Body of pancreas (tissue), 4 donors: ENCODE data around the gene ULK1. TPM values are rescaled to one million over a fixed set of nuclear protein-coding genes. Genes with fewer than 3 reads are reported as not detected.

Source experiments
- ATAC-seq: fragments of 150-250 bp; one replicate; pipeline ENCODE4 v1.9.1; 2016
- DNase-seq, 4 donors: peaks; one replicate each; pipeline ENCODE4 v3.0.0-alpha.2; 2019
- H3K27ac ChIP-seq, 4 donors: fragments of 200-600 bp; sonication (generic); 1 replicate in 3 of 4; 2 replicates in 1 of 4; pipeline versions ENCODE4 v1.5.1 to v1.6.1; 2016 to 2019; ENCODE audit warnings: mild to moderate bottlenecking in 1 of 4, mixed read lengths in 1 of 4, moderate library complexity in 1 of 4
- H3K27me3 ChIP-seq, 2 donors: fragments of 200-600 bp; sonication (generic); one replicate each; pipeline ENCODE4 v1.6.0; 2016; ENCODE audit warnings: mild to moderate bottlenecking in 1 of 2
- H3K36me3 ChIP-seq, 2 donors: fragments of 200-600 bp; sonication (generic); replicated peaks in 1 of 2; 2 replicates each; pipeline ENCODE4 v1.5.1; 2016; ENCODE audit warnings: low read depth in 2 of 2; ENCODE audit not compliant: insufficient read depth in 1 of 2
- H3K4me1 ChIP-seq: fragments of 200-600 bp; sonication (generic); one replicate; pipeline ENCODE4 v1.6.0; 2016
- H3K4me3 ChIP-seq, 2 donors: fragments of 200-600 bp; sonication (generic); 1 replicate in 1 of 2; 2 replicates in 1 of 2; pipeline ENCODE4 v1.5.1; 2016 to 2019
- H3K9me3 ChIP-seq, 3 donors: fragments of 200-600 bp; sonication (generic); 1 replicate in 2 of 3; 2 replicates in 1 of 3; pipeline ENCODE4 v1.5.1; 2016
- POLR2A ChIP-seq, 3 donors: fragments of 450-650 bp; IDR thresholded peaks; one replicate each; pipeline ENCODE4 v1.6.1; 2016; ENCODE audit warnings: antibody characterized with exemption in 3 of 3, mild to moderate bottlenecking in 2 of 3
- WGBS, 2 donors: methylation state at CpG; one replicate each; pipeline ENCODE4 v1.1.5; 2017; 5-methylcytosine and 5-hydroxymethylcytosine counted together
- intact Hi-C: fragments of 100-400 bp; cut with DNase I; formaldehyde crosslinking; loops from one replicate; pipeline ENCODE4 v1.15.1; 2023
- total RNA-seq, 2 donors: library from RNA; depleted of rRNA; stranded (reverse); fragments of >200 nt; gene quantifications; one replicate each; pipeline ENCODE4 v1.1.0, GENCODE V29; 2016
- TF ChIP-seq, protein P1 (sequence below), 7 experiments: fragments of 450-650 bp in 4 of 7; fragments of 200-600 bp in 3 of 7; sonication (generic) in 3 of 7; IDR thresholded peaks; one replicate each; pipeline ENCODE4 v1.5.1; 2016 to 2019; ENCODE audit warnings: antibody characterized with exemption in 7 of 7

ULK1 gene
- total RNA-seq, 2 donors from 2014 or later: 29.1 to 59.3 TPM

DNA sequence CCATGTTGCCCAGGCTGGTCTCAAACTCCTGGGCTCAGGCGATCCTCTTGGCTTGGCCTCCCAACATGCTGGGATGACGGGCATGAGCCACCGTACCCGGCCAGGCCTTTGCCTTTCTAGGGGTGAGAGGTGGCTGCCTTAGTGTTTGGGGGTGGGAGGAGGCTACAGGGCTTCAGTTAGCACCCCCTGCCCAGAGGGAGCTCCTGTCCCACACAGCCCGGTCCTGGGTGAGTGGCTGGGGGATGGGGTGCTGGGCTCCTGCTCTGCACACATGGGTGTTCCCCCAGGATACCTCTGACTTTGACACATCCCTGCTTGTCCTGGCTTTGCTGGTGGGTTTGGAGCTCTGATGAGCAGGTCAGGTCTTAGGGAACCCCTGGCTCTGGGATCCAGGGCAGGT, 9.9 kb downstream of the ULK1 start:
- ATAC-seq: no peak
- TF ChIP-seq POLR2A (IDR thresholded peaks at IDR 0.05): no peak
- TF ChIP-seq, protein P1, sequence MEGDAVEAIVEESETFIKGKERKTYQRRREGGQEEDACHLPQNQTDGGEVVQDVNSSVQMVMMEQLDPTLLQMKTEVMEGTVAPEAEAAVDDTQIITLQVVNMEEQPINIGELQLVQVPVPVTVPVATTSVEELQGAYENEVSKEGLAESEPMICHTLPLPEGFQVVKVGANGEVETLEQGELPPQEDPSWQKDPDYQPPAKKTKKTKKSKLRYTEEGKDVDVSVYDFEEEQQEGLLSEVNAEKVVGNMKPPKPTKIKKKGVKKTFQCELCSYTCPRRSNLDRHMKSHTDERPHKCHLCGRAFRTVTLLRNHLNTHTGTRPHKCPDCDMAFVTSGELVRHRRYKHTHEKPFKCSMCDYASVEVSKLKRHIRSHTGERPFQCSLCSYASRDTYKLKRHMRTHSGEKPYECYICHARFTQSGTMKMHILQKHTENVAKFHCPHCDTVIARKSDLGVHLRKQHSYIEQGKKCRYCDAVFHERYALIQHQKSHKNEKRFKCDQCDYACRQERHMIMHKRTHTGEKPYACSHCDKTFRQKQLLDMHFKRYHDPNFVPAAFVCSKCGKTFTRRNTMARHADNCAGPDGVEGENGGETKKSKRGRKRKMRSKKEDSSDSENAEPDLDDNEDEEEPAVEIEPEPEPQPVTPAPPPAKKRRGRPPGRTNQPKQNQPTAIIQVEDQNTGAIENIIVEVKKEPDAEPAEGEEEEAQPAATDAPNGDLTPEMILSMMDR (IDR thresholded peaks at IDR 0.05): no peak
- Histone ChIP-seq H3K27ac (no peak overlapping the region), H3K4me3 (no peak overlapping the region), H3K9me3 (no peaks in the 10 kb centered on the region), H3K36me3 (peaks cover 5 to 11% of the 10 kb centered on the region in 2 donors), H3K4me1 (peaks cover 46% of the 10 kb centered on the region), H3K27me3 (no peaks in the 10 kb centered on the region)
- no peak for DNase-seq
- WGBS, 2 donors: 95 to 100% methylated on average over 1 to 5 of the region's 5 CpGs
- intact Hi-C loops: no loop called here

DNA sequence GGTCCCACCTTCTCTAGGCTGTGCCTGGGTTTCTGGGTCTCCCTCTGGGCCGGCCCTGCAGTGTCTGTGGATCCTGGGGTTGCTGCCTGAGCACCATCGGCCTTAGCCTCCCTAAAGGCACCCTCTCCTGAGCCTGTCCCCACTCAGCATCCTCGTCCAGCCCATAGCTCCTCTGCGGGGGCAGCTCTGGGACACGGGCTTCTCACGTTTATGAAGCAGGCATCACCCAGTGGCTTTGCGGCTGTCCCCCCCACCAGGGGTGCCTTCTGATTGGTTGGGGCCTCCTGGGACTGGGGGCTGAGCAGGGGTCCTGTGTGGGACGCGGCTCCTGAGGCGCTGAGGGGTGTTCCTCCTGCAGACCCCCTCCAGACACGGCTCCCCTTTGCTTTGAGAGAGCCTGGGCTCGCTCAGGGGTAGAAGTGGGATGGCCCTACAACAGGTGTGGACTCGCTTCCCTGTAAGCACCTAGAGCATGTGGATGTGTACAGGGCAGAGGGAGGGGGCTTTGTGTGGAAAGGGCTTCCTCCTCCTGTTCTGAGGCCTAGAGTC, 10.7 kb downstream of the ULK1 start:
- Histone ChIP-seq H3K27me3 (no peaks in the 10 kb centered on the region), H3K4me1 (peaks cover 38% of the 10 kb centered on the region), H3K9me3 (no peaks in the 10 kb centered on the region), H3K36me3 (peaks cover 13 to 18% of the 10 kb centered on the region in 2 donors), H3K27ac (no peak overlapping the region), H3K4me3 (no peak overlapping the region)
- intact Hi-C loops: no loop called here
- TF ChIP-seq, protein P1 (IDR thresholded peaks at IDR 0.05): no peak
- TF ChIP-seq POLR2A (IDR thresholded peaks at IDR 0.05): no peak
- ATAC-seq (no peak), DNase-seq (no peak)
- 89 to 93% methylated on average over 7 to 13 of the region's 13 CpGs for WGBS, 2 donors

DNA sequence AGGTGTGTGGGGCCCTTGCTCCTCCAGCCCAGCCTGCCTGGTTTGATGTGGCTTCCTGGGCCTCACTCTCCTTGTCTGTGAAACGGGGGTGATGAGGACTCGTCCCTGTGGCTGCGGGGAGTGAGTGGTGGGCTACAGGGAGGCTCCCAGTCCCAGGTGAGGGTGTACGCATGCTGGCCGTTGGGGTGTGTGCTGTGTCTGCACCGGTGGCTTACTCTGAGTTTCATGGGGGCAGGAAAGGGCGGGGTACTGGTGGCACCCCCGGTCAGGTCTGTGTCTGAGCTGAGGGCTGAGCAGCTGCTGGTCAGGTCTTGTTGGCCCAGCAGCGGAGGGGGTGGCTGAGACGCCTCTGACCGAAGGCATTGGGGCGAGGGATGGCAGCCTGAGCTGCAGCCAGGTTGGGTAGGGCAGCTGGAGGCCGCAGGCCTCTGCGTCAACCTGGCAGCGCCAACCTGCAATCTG, 11.2 kb downstream of the ULK1 start:
- Histone ChIP-seq H3K4me1 (peaks cover 33% of the 10 kb centered on the region), H3K36me3 (peaks cover 16 to 23% of the 10 kb centered on the region in 2 donors), H3K27ac (no peak overlapping the region), H3K9me3 (no peaks in the 10 kb centered on the region), H3K4me3 (no peak overlapping the region), H3K27me3 (no peaks in the 10 kb centered on the region)
- 67 to 94% methylated on average over 3 to 15 of the region's 15 CpGs for WGBS, 2 donors
- ATAC-seq (no peak), DNase-seq (peak in 2 of 4 donors; percentile 5 to 12)
- no peak for TF ChIP-seq POLR2A (IDR thresholded peaks at IDR 0.05)
- TF ChIP-seq, protein P1 (IDR thresholded peaks at IDR 0.05): no peak
- intact Hi-C loops: no loop called here

DNA sequence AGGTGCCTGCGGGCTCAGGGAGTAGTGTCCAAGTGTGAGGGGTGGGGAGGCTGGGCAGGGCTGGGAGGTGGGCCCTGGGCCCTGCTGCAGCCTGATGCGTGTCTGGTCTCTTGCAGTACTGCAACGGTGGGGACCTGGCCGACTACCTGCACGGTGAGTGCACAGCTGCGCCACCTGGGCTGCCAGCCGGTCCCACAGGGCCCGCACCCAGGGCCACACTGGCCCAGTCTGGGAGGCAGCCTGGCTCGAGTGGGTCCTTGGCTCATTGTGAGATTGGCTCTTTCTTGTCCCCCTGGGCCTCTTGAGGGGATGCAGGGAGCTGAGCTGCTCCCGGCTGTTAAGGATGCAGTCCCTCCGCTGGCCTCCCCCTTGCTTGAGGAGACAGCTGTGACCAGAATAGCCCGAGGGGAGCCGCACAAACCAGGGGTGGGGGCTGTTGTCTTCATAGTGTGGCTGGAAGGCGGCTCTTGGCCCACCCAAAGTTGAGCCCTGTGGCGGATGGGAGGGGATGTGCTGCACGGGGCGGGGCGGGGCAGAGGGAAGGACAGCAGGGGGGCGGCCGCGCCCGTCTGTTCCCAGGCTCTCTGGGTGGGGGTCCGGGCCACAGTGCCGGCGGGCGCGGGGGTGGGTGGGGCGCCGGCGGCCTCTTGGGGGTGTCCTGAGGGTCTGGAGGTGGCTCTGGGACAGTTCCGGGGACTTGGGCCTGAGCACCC, 13.1 kb downstream of the ULK1 start:
- peak in 1 of 4 donors; percentile 12 for DNase-seq

More for the DNA sequence above, 13.1 kb downstream of the ULK1 start:
- TF ChIP-seq POLR2A (IDR thresholded peaks at IDR 0.05): no peak
- TF ChIP-seq, protein P1 (IDR thresholded peaks at IDR 0.05): no peak
- no peaks in the 10 kb centered on the region for H3K9me3 ChIP-seq
- WGBS, 2 donors: 89% methylated on average over 17 of the region's 31 CpGs; no CpG with 5 or more reads in 1 of the 2 donors
- intact Hi-C loops: no loop called here
- no peak overlapping the region for H3K4me3 ChIP-seq
- no peak for ATAC-seq
- H3K4me1 ChIP-seq: peaks cover 22% of the 10 kb centered on the region
- peaks cover 23 to 35% of the 10 kb centered on the region in 2 donors for H3K36me3 ChIP-seq
- no peak overlapping the region for H3K27ac ChIP-seq
- H3K27me3 ChIP-seq: no peaks in the 10 kb centered on the region
